H7 (cell line): ENCODE results near the gene MCM3. TPM values are rescaled to one million over a fixed set of nuclear protein-coding genes. Genes with fewer than 3 reads are reported as not detected.

Source experiments
- DNase-seq: peaks from one replicate; pipeline ENCODE4 v3.0.0; 2012
- H3K27me3 ChIP-seq: 2 replicates; pipeline ENCODE4 v1.6.0; 2011; ENCODE audit warnings: mild to moderate bottlenecking, low read length; ENCODE audit not compliant: control insufficient read depth, insufficient read depth
- H3K36me3 ChIP-seq: replicated peaks from 2 replicates; pipeline ENCODE4 v1.5.1; 2011; ENCODE audit warnings: low read length; ENCODE audit not compliant: control insufficient read depth, insufficient read depth
- H3K4me3 ChIP-seq: 2 replicates; pipeline ENCODE4 v1.5.1; 2011; ENCODE audit warnings: low read depth, mild to moderate bottlenecking, control low read depth, low read length, moderate library complexity; ENCODE audit not compliant: insufficient read depth
- total RNA-seq: library from RNA; depleted of rRNA; stranded (reverse); fragments of >200 nt; shearing (Covaris generic); gene quantifications from 2 replicates; pipeline ENCODE4 v1.2.3, GENCODE V29; 2014; rRNA removed

Gene MCM3
- total RNA-seq, result 308 and 349 TPM in 2 replicates

GRCh38 chr6:52284460-52285176, at the start of gene MCM3:
MCM3 (minus strand) TSS chr6:52284742; CDS start chr6:52284674, 68 bp downstream.
- no peaks in the 10 kb centered on the region for H3K27me3 ChIP-seq
- peak within 1 kb of the TSS; percentile 83 for H3K4me3 ChIP-seq
- H3K36me3 ChIP-seq, result peaks cover 27% of the 10 kb centered on the region
- peak; percentile 95 for DNase-seq

GRCh38 chr6:52333840-52334200, 49.3 kb upstream of the MCM3 start:
- DNase-seq, result no peak
- H3K27me3 ChIP-seq, result no peaks in the 10 kb centered on the region
- no peak overlapping the region for H3K4me3 ChIP-seq
- no peaks in the 10 kb centered on the region for H3K36me3 ChIP-seq

- Histone ChIP-seq H3K4me3 (no peak overlapping the region), H3K36me3 (no peaks in the 10 kb centered on the region), H3K27me3 (no peaks in the 10 kb centered on the region)
- no peak for DNase-seq
Observed at GRCh38 chr6:52331793-52332457, 47.4 kb upstream of the MCM3 start.

- H3K36me3 ChIP-seq, result no peaks in the 10 kb centered on the region
Observed at GRCh38 chr6:52330470-52330869, 45.9 kb upstream of the MCM3 start.

GRCh38 chr6:52328729-52329128, 44.2 kb upstream of the MCM3 start:
- DNase-seq, result no peak
- Histone ChIP-seq H3K27me3 (no peaks in the 10 kb centered on the region), H3K4me3 (no peak overlapping the region), H3K36me3 (no peaks in the 10 kb centered on the region)

More at GRCh38 chr6:52330470-52330869, 45.9 kb upstream of the MCM3 start:
- DNase-seq, result no peak
- H3K27me3 ChIP-seq, result no peaks in the 10 kb centered on the region
- no peak overlapping the region for H3K4me3 ChIP-seq

- Histone ChIP-seq H3K36me3 (no peaks in the 10 kb centered on the region), H3K4me3 (no peak overlapping the region), H3K27me3 (no peaks in the 10 kb centered on the region)
- no peak for DNase-seq
Observed at GRCh38 chr6:52328303-52328662, 43.7 kb upstream of the MCM3 start.

GRCh38 chr6:52326540-52327364, 42.2 kb upstream of the MCM3 start:
- Histone ChIP-seq H3K27me3 (no peaks in the 10 kb centered on the region), H3K36me3 (no peaks in the 10 kb centered on the region), H3K4me3 (no peak overlapping the region)
- no peak for DNase-seq

- Histone ChIP-seq H3K36me3 (no peaks in the 10 kb centered on the region), H3K27me3 (no peaks in the 10 kb centered on the region), H3K4me3 (no peak overlapping the region)
- DNase-seq, result peak; percentile 58
Observed at GRCh38 chr6:52325695-52326471, 41.3 kb upstream of the MCM3 start.

- Histone ChIP-seq H3K27me3 (no peaks in the 10 kb centered on the region), H3K4me3 (no peak overlapping the region), H3K36me3 (no peaks in the 10 kb centered on the region)
- no peak for DNase-seq
Observed at GRCh38 chr6:52324189-52324588, 39.6 kb upstream of the MCM3 start.

- Histone ChIP-seq H3K4me3 (no peak overlapping the region), H3K27me3 (no peaks in the 10 kb centered on the region), H3K36me3 (no peaks in the 10 kb centered on the region)
- DNase-seq, result no peak
Observed at GRCh38 chr6:52317841-52318581, 33.5 kb upstream of the MCM3 start.

- Histone ChIP-seq H3K36me3 (no peaks in the 10 kb centered on the region), H3K4me3 (no peak overlapping the region), H3K27me3 (no peaks in the 10 kb centered on the region)
- no peak for DNase-seq
Observed at GRCh38 chr6:52317211-52317610, 32.7 kb upstream of the MCM3 start.

GRCh38 chr6:52314752-52315151, 30.2 kb upstream of the MCM3 start:
- Histone ChIP-seq H3K4me3 (no peak overlapping the region), H3K36me3 (no peaks in the 10 kb centered on the region), H3K27me3 (no peaks in the 10 kb centered on the region)
- DNase-seq, result no peak

GRCh38 chr6:52312461-52312860, 27.9 kb upstream of the MCM3 start:
- H3K36me3 ChIP-seq, result no peaks in the 10 kb centered on the region

GRCh38 chr6:52310932-52311331, 26.4 kb upstream of the MCM3 start:
- Histone ChIP-seq H3K27me3 (peaks cover 7% of the 10 kb centered on the region; the same call in 1 of the 2 replicates), H3K4me3 (no peak overlapping the region), H3K36me3 (no peaks in the 10 kb centered on the region)
- DNase-seq, result no peak

More at GRCh38 chr6:52312461-52312860, 27.9 kb upstream of the MCM3 start:
- DNase-seq, result no peak
- peaks cover 3% of the 10 kb centered on the region; the same call in 1 of the 2 replicates for H3K27me3 ChIP-seq
- no peak overlapping the region for H3K4me3 ChIP-seq
